ENCODE measurements around the gene SORCS2.

GRCh38 chr4:7303561-7303960, 111.2 kb downstream of the SORCS2 start:
- TF ChIP-seq POLR2AphosphoS5 (IDR thresholded peaks at IDR 0.05; ENCODE audit: low read depth, low read length) (no peak), CTCF (IDR thresholded peaks at IDR 0.05) (no peak), TCF7L2 (IDR thresholded peaks at IDR 0.05; ENCODE audit: low read depth, low read length) (no peak), REST (IDR thresholded peaks at IDR 0.05; ENCODE audit: insufficient read depth in 1 of 2, low read depth in 2 of 2, low read length in 1 of 2) (no peak), SIN3A (IDR thresholded peaks at IDR 0.05; ENCODE audit: borderline replicate concordance, insufficient read depth, low read depth, low read length) (no peak)

All from Panc1 (cell line).